Type B pancreatic cell (in vitro differentiated cells): ENCODE measurements around the gene EDN1. TPM values are rescaled to one million over a fixed set of nuclear protein-coding genes. Genes with fewer than 3 reads are reported as not detected.
A peak's percentile ranks its signal among the peaks of the same experiment; 100 is the strongest.

ENCODE experiments used
- DNase-seq: peaks from one replicate; pipeline ENCODE4 v3.0.0; 2021; ENCODE audit warnings: mixed read lengths; ENCODE audit not compliant: unreplicated experiment; ENCODE audit errors: extremely low spot score
- H3K27ac Mint-ChIP-seq: 2 replicates; pipeline ENCODE4 v1.8.0; 2021; ENCODE audit warnings: mild to moderate bottlenecking, mixed read lengths
- H3K27me3 Mint-ChIP-seq: 2 replicates; pipeline ENCODE4 v1.8.0; 2021; ENCODE audit warnings: mixed read lengths
- H3K36me3 Mint-ChIP-seq: 2 replicates; pipeline ENCODE4 v1.8.0; 2021; ENCODE audit warnings: mixed read lengths
- H3K4me1 Mint-ChIP-seq: one replicate; pipeline ENCODE4 v1.8.0; 2021; ENCODE audit warnings: mixed read lengths; ENCODE audit not compliant: unreplicated experiment
- H3K4me3 Mint-ChIP-seq: 2 replicates; pipeline ENCODE4 v1.8.0; 2021; ENCODE audit warnings: mild to moderate bottlenecking, mixed read lengths
- H3K9me3 Mint-ChIP-seq: 2 replicates; pipeline ENCODE4 v1.8.0; 2021; ENCODE audit warnings: mixed read lengths
- long read RNA-seq: library from polyadenylated mRNA; unstranded; transcript quantifications from one replicate; pipeline ENCODE4 v2.0.0, GENCODE V29; 2020
- total RNA-seq: library from RNA; stranded (reverse); gene quantifications from 2 replicates; pipeline ENCODE4 v1.2.1, GENCODE V29; 2021; ENCODE audit warnings: low replicate concordance
- TF ChIP-seq, protein P1 (sequence below): fragments of 200-600 bp; sonication (generic); conservative IDR thresholded peaks from 2 replicates; pipeline ENCODE4 v1.5.0; 2021; ENCODE audit warnings: antibody characterized with exemption, mild to moderate bottlenecking

The EDN1 gene
- 8.9 and 20.3 TPM in 2 replicates for total RNA-seq
- long read RNA-seq, transcript EDN1-201 (5 exons, 2,033 nt): major isoform, 84 of 108 reads
- long read RNA-seq, partial matches to known transcripts: 3 of 108 reads
- long read RNA-seq, other reads (novel, unspliced or antisense): 21 of 108 reads

DNA sequence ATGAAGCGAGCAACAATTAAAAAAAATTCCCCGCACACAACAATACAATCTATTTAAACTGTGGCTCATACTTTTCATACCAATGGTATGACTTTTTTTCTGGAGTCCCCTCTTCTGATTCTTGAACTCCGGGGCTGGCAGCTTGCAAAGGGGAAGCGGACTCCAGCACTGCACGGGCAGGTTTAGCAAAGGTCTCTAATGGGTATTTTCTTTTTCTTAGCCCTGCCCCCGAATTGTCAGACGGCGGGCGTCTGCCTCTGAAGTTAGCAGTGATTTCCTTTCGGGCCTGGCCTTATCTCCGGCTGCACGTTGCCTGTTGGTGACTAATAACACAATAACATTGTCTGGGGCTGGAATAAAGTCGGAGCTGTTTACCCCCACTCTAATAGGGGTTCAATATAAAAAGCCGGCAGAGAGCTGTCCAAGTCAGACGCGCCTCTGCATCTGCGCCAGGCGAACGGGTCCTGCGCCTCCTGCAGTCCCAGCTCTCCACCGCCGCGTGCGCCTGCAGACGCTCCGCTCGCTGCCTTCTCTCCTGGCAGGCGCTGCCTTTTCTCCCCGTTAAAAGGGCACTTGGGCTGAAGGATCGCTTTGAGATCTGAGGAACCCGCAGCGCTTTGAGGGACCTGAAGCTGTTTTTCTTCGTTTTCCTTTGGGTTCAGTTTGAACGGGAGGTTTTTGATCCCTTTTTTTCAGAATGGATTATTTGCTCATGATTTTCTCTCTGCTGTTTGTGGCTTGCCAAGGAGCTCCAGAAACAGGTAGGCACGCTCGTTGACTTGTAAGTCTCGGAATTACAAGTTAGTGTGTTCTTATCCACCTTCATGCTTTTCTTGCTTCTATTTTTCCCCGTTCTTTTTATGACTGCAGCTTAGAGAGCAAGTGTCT, at the start of gene EDN1:
Gene EDN1, plus strand, starts transcription at position 429 of the 888 bp plus-strand sequence. Its CDS starts 269 bp downstream, at position 698.
- H3K9me3 Mint-ChIP-seq: no peaks in the 10 kb centered on the region
- no peaks in the 10 kb centered on the region for H3K36me3 Mint-ChIP-seq
- peak within 1 kb of the TSS; percentile 90 for H3K4me3 Mint-ChIP-seq
- H3K27me3 Mint-ChIP-seq: peaks cover 15% of the 10 kb centered on the region
- peak; percentile 83 for DNase-seq
- TF ChIP-seq, protein P1, sequence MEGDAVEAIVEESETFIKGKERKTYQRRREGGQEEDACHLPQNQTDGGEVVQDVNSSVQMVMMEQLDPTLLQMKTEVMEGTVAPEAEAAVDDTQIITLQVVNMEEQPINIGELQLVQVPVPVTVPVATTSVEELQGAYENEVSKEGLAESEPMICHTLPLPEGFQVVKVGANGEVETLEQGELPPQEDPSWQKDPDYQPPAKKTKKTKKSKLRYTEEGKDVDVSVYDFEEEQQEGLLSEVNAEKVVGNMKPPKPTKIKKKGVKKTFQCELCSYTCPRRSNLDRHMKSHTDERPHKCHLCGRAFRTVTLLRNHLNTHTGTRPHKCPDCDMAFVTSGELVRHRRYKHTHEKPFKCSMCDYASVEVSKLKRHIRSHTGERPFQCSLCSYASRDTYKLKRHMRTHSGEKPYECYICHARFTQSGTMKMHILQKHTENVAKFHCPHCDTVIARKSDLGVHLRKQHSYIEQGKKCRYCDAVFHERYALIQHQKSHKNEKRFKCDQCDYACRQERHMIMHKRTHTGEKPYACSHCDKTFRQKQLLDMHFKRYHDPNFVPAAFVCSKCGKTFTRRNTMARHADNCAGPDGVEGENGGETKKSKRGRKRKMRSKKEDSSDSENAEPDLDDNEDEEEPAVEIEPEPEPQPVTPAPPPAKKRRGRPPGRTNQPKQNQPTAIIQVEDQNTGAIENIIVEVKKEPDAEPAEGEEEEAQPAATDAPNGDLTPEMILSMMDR: peak; percentile 73
- peak within 1 kb of the TSS; percentile 93 for H3K27ac Mint-ChIP-seq
- peaks cover 44% of the 10 kb centered on the region for H3K4me1 Mint-ChIP-seq

DNA sequence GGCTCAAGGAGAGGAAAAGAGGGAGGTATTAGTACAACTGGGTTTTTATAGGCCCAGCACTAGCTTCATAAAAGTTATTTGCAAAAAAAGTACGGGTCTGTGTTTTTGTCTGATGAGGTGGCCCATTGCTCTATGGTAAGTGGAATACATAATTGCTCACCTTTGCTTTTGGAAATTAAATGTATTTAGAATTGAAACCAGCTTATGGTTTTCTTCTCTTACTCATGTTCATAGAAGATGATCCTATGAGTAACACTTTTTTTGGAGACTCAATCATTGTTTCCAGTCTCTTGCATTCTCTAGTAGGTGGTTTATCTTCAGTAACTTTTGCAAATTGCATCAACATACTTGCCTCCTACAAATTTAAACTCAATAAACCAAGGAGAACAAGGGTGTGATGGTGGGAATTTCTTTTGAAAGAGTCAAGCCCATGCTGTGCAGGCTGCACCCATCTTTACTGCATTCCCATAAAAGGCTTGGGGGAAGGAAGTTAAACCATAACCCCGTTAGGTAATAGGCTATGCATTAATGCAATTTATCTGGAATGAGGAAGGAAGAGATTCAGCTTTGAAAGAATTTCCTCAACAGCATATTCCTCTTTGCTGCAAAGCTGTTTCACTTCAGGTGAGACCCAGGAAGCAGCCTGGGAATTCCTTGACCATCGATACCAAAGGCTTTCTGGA, 48.5 kb upstream of the EDN1 start:
- H3K27me3 Mint-ChIP-seq: no peaks in the 10 kb centered on the region
- no peak for DNase-seq
- TF ChIP-seq, protein P1: no peak
- H3K36me3 Mint-ChIP-seq: no peaks in the 10 kb centered on the region
- peak overlapping the region; percentile 78 for H3K27ac Mint-ChIP-seq
- no peak overlapping the region for H3K4me3 Mint-ChIP-seq
- H3K4me1 Mint-ChIP-seq: peaks cover 10% of the 10 kb centered on the region
- no peaks in the 10 kb centered on the region for H3K9me3 Mint-ChIP-seq

DNA sequence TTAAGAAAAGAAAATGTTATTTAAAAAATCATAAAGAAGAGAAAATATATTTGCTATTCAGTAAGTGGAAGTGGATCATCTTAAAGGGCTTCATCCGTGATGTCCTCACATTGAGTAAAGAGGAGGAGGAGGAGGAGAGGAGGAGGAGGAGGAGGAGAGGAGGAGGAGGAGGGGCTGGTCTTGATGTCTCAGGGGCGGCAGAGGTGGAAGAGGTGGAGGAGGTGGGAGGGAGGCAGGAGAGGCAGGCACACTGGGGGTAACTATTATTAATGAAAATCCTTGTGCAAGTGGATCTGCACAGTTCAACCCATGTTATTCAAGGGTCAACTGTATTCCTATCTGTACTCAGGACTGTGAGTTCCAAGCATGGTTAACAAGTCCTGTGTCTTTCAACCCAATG, 47.0 kb upstream of the EDN1 start:
- H3K9me3 Mint-ChIP-seq: no peaks in the 10 kb centered on the region
- H3K4me1 Mint-ChIP-seq: peaks cover 10% of the 10 kb centered on the region
- H3K4me3 Mint-ChIP-seq: no peak overlapping the region
- no peak for DNase-seq
- TF ChIP-seq, protein P1: no peak
- no peak overlapping the region for H3K27ac Mint-ChIP-seq
- H3K27me3 Mint-ChIP-seq: no peaks in the 10 kb centered on the region
- H3K36me3 Mint-ChIP-seq: no peaks in the 10 kb centered on the region

DNA sequence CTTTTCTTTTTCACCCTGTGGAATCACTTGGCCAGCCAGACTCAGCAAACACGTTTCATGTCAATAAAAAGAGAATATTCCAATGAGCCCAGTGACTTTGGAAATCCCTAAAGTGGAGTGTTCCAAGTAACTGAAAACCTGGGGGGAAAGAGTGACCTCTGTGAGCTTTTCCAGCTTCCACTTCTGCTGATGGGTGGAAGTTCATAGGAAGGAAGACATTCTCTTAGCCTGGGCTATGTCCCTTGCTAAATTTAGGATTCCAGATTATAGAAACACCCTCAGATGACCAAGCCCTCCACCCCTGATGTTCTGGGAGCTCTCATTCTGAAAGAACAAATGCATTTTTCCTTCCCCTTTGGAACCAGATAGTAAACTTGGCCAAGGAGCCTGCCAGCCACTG, 44.8 kb upstream of the EDN1 start:
- Mint-ChIP-seq H3K27me3 (no peaks in the 10 kb centered on the region), H3K4me3 (no peak overlapping the region), H3K4me1 (peaks cover 19% of the 10 kb centered on the region), H3K36me3 (no peaks in the 10 kb centered on the region), H3K9me3 (no peaks in the 10 kb centered on the region), H3K27ac (no peak overlapping the region)
- DNase-seq: no peak
- TF ChIP-seq, protein P1: no peak

DNA sequence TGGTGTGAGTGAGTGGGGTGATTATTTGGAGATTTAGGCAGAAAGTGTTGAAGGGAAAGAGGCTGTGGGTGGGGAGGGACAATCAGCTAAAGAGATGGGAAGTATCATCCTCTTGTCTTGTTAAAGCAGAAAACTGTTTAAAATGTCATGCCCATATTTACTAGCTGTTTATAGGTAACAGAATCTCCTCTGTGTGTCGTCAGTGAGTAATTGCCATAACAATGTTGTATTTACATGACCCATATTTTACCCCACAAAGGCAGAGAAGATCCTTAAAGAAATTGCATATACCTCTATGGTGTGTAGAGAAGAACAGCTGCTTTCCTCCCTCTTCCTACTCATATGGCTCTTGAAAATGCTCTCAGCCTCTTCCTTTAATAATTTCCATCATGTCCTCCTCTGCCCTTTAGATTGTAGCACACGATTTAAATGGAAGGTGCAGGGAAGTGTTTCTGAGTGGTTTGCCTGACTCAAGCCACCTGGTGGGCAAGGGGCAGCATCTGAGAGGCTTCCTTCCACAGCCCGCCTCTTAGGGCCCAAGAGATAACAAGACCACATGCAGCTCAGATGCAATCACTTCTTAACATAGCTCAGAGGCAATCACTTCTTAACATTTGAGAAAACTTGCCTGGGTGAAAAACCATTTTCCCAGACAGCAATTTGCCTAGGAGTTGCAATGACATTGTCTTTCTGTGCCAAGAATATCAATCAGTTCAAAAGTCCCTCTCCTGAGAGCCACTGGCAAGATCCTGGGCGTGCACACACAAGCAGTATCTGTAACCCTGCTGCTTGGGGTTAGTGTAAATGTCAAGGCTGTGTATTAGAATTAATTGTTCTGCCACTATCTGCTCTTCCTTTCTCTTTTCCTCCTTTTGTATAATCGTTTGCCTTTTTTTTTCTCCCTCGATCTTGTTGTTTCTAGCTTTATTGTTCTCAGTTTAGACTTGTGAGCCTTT, 44.1 kb upstream of the EDN1 start:
- no peaks in the 10 kb centered on the region for H3K27me3 Mint-ChIP-seq

More for the DNA sequence above, 44.1 kb upstream of the EDN1 start:
- H3K27ac Mint-ChIP-seq: peak overlapping the region; percentile 13
- no peak overlapping the region for H3K4me3 Mint-ChIP-seq
- peaks cover 19% of the 10 kb centered on the region for H3K4me1 Mint-ChIP-seq
- DNase-seq: no peak
- H3K36me3 Mint-ChIP-seq: no peaks in the 10 kb centered on the region
- TF ChIP-seq, protein P1: no peak
- no peaks in the 10 kb centered on the region for H3K9me3 Mint-ChIP-seq
